GM21723 (cell line): Measurements from ENCODE around the gene NAV2.

ENCODE experiments used
- ATAC-seq: cut with Tn5 transposase; IDR thresholded peaks from one replicate; pipeline ENCODE4 v1.9.1; 2021; ENCODE audit warnings: mild to moderate bottlenecking, moderate library complexity; ENCODE audit not compliant: unreplicated experiment

The NAV2 gene

DNA sequence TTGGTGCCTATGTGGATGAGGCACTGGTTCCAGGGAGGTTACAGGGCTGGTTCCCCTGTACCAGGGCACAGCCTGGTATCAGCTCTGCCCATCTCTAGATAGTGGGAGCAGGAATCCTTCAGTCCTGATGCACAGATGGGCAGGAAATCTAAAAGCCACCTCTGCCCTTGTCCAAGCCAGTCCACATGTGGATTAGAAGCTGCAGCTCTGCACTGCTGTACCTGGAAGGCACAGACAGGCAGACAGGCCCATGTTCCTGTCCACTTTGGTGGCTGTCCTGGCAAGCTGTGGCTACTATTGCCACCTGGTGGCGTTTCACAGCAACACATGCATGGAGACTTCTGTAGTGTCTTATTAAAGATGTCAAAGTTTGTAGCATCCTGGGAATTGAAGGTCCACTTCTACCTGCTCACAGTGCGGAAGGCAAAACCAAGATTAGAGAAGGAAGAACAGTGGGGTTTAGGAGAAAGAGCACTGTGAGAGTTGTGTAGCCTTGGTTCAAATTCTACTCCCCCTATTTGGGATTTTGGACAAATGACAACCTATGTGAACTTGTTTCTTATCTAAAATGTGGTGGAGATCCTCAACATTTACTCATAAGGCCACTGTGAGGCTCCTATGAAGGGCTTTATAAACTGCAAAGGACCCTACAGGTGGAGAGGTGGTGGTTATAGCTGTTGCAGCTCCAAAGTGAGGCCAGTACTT, 30.1 kb downstream of the NAV2 start:
- ATAC-seq = peak; percentile 80

GRCh38 chr11:19743622-19744021, 31.0 kb downstream of the NAV2 start:
- ATAC-seq = no peak

DNA sequence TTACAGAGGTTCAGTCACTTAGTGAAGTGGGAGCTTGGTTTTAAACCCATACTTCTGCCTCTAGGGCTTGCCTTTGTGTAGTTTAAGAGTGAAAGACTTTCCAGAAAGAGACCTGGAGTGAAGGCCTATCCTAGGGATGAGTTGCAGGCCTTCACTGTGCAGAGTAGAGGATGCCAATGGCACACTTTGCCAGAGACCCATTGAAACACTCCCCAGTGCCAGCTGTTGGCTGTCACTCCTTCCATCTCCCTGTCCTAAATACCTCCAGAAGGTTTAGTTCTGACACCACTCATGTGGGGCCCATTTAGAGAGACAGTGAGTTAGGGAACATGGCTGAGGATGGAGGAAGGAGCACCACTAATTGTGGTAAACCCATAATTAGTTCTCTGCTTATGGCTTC, 31.5 kb downstream of the NAV2 start:
- no peak for ATAC-seq

DNA sequence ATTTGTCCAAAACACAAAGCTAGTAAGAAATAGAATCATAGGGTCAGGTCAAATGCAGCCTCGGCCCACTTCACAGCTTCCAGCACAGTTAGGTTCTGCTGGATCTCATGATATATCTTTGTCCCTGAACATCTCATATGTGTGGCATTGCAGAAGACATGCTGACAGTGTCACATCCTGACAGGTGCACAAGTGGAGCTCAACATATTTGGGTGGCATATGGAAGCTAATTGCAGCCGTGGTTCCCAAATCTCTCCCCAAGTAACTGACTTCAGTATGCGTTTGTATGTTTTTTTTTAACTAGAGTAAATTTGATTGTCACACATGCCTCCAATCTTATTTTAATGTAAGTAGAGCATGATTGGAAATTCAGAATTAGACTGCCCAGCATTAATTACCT, 33.4 kb downstream of the NAV2 start:
- ATAC-seq = no peak

GRCh38 chr11:19747634-19748033, 35.0 kb downstream of the NAV2 start:
- ATAC-seq = no peak

GRCh38 chr11:19751055-19751454, 38.4 kb downstream of the NAV2 start:
- no peak for ATAC-seq

DNA sequence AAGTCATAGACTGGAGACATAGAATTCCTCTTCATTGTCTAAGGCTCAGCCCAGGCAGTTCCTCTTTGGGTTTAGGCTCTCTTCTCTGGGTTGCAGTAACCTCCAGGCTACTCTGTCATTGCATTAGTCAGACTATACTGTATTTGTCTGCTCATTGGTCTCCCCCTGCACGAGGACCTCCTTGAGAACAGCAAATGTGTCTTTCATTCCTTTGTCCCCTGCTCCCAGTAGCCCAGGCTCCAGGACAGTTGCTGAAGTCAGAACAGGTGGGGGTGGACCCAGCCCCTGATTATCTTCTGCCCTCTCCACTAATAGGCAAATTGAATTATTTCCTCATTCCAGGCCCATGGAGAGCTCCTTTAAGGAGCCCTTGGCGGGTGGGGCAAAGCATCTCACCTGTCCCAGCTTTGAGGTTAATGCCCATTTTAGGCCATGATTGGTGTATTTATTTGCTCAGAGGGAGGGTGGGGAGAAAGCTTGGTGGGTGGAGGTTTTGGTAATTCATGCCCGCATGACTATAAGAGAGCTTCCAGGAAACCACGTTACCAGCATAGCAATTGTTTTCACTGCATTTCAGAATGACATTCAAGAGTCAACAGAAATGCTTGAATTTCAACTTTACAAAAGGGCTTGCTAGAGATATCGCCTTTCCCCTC, 40.9 kb downstream of the NAV2 start:
- no peak for ATAC-seq

GRCh38 chr11:19756675-19757475, 44.2 kb downstream of the NAV2 start:
- ATAC-seq = no peak

DNA sequence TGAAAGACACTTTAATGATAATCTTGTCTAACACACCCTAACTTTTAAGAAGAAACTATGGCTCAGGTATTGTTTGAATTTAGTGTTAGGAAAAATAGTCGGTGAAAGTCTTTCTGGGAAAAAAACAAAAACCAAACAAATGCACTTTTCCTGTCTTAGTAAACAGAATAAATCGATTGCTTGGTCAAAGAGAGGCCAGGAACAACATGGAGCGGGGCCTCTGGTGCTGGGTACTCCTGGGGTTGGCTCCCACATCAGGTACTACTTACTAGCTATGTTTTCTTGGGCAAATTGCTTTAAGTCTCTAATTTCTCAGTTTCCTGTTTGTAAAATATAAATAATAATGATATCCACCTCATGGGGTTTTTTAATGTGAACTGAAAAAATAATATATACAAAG, 46.8 kb downstream of the NAV2 start:
- ATAC-seq = no peak

GRCh38 chr11:19762266-19762665, 49.6 kb downstream of the NAV2 start:
- ATAC-seq = no peak

- ATAC-seq = no peak
Observed at GRCh38 chr11:19763330-19763729, 50.7 kb downstream of the NAV2 start.

DNA sequence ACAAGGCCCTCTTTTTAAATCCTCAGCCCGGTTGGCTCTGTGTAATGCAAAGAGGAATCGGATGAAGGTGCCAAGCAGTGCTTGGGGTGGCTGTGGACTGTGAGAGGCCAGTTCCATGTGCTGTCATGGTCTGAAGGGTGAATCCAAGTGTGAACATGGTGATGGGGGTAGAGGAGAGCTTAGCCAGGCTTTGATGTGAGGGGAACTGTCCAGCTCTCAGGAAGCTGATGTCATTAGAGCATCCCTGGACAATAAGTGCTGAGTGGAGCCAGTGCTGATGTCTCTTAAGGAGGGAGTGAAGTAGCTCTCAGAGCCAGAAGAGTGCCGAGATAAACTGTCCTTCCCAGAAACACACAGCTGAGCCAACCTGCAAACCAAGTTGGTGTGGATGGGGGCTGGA, 53.6 kb downstream of the NAV2 start:
- no peak for ATAC-seq

DNA sequence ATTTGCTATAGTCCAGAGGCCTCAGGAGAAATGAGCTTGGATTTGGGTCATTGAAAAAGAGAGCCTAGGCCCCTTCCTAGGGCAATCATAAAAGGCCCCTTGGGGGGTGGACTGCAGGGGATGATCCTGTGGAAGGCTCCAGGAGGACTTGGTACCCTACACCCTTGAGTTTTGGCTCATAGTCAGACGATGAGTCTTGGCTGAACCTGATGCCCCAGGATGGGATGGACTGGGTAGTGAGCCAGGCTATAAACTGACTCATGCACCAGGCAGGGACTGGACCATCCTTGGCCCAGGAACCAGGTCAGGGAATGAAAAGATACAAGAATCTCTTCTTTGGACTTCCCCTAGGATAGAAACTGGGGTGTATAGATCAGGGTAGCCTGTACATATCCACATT, 54.2 kb downstream of the NAV2 start:
- ATAC-seq = no peak

DNA sequence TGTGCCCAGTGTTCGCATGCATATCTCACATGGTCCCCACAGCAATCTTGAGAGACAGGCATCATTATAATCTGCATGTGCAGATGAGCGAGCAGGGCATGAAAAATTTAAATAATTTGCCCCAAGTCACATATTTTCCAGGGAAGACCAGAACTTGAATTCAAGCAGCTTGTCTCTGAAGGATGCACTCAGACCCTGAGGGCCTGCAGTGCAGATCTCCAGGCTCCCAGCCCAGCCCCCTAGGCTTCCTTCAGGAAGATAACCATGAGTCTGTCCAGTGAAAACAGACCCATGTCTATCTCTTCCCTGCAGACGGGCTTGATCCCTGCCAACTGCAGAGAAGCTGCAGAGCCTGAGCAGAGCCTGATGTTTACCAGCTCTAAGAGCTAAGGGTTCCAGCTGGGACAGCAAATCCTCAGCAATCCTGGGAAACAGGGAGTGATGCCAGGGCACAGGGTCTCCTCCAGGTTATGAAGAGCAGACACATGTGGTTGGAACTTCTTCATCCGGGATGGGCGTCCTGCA, 55.1 kb downstream of the NAV2 start:
- ATAC-seq = no peak

GRCh38 chr11:19768197-19768596, 55.6 kb downstream of the NAV2 start:
- ATAC-seq = no peak

DNA sequence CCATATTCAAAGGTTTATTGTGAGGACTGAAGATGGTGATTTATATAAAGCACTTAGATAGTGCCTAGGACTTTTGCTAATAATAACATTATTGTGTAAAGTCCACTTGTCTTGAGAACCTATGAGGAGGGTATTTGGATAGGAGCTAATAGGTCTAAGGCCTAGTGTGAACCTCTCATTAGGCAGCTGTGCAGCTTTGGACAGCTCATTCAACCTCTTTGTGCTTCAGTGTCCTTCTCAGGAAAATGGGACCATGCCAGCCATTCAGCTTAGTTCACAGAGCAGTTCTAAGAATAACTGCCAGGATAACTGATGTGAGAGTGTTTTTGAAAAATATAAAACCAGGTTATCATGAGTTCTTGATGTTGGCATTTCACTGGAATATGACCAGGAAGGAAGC, 56.2 kb downstream of the NAV2 start:
- no peak for ATAC-seq

GRCh38 chr11:19769820-19770219, 57.2 kb downstream of the NAV2 start:
- ATAC-seq = no peak

DNA sequence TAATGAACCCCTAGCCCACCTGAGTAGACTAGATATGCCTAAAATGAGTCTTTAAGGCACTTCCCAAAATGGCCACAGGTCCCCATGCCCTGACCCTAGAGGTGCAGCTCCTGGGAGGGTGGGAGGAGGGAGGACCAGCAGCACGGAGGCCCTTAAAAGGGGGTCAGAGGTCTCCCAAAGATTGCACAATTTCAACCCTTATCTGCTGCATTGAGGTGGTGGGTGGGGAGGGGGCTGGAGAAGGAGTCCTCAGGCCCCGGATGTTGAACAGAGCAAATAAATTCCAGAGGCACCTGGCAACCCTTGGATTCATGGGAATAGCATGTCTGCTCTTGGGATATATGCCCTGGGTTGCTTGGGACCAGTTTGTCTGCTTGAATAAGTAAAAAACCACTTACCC, 57.6 kb downstream of the NAV2 start:
- no peak for ATAC-seq

GRCh38 chr11:19771463-19771862, 58.8 kb downstream of the NAV2 start:
- no peak for ATAC-seq

GRCh38 chr11:19772480-19772879, 59.8 kb downstream of the NAV2 start:
- ATAC-seq = no peak

- ATAC-seq = no peak
Observed at GRCh38 chr11:19774329-19774728, 61.7 kb downstream of the NAV2 start.
